Stimulated activated CD4-positive, alpha-beta T cell treated with anti-CD3 and anti-CD28 coated beads, Interleukin-15, amount 100 ng/mL, for 48 hours (primary cell): ENCODE results near the gene TNFSF15.
A peak's percentile ranks its signal among the peaks of the same experiment; 100 is the strongest.
"Not testable (repeated sequence)": the region's sequence is repeated elsewhere in the genome, so short reads cannot be mapped to it uniquely, and the experiment has no call there.

Experiments
- DNase-seq, 2 donors: peaks; one replicate each; pipeline ENCODE4 v3.0.0-alpha.2; 2020; ENCODE audit warnings: low read depth in 2 of 2

Gene TNFSF15

DNA sequence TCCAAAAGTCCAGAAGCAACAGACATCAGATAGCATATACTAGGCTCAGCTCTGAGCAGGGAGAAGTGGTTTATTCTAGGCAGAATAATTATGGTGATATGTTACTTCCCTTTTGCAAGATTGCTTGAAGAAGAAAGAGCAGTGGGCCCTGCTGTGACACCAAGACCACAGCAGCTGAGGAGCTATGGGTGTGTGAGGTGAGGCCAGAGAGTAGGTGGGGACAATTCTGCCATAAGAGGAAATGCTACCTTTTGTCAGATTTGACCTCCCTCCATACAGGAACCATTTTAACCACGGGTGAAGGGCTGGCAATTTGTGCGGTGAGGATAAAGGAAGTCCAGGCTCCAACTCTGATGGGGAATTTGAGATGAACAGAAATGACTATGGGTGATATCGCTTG is 51.3 kb downstream of the TNFSF15 start:
- DNase-seq, result no peak

GRCh38 chr9:114746591-114747346 is 59.1 kb downstream of the TNFSF15 start:
- DNase-seq, result no peak

- no peak for DNase-seq
Measured at GRCh38 chr9:114745879-114746550, 59.8 kb downstream of the TNFSF15 start.

DNA sequence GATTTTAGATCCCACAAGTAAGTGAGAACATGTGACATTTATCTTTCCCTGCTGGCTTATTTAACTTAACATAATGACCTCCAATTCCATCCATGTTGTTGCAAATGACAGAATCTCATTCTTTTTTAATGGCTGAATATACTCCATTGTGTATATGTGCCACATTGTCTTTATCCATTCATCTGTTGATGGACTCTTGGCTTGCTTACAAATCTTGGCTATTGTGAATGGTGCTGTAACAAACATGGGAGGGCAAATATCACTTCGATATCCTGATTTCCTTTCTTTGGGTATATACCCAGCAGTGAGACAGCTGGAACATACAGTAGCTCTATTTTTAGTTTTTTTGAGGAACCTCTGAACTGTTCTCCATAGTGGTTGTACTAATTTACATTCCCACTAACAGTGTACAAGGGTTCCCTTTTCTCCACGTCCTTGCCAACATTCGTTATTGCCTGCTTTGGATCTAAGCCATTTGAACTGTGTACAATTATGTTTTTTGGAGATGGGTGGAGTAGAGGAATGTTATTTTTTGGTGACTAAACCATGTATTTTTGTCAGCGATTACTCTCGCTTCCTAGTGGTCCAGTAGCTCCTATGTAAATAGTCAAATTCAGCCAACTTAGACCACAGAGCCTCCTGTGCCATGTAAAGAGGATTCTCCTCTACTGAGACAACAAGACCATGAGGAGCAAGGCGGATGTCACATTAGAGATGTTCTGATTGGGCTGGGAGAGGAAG is 60.6 kb downstream of the TNFSF15 start:
- no peak for DNase-seq

DNA sequence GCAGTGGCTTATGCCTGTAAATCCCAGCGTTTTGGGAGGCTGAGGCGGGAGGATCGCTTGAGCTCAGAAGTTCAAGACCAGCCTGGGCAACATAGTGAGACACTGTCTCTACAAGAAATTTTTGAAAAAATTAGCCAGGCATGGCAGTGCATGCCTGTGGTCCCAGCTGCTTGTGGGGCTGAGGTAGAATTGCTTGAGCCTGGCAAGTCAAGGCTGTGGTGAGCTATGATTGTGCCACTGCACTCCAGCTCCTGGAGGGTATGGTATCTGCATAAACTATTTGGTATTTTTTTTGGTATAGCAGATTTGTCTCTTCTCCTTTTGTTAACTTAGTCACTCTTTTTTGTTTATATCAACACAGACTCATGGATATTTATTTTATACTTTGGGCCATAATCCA is 62.4 kb downstream of the TNFSF15 start:
- DNase-seq, result no peak

- DNase-seq, result no peak
Measured at GRCh38 chr9:114742947-114743346, 62.9 kb downstream of the TNFSF15 start.

- DNase-seq, result not testable (repeated sequence)
Measured at GRCh38 chr9:114741521-114741920, 64.3 kb downstream of the TNFSF15 start.

DNA sequence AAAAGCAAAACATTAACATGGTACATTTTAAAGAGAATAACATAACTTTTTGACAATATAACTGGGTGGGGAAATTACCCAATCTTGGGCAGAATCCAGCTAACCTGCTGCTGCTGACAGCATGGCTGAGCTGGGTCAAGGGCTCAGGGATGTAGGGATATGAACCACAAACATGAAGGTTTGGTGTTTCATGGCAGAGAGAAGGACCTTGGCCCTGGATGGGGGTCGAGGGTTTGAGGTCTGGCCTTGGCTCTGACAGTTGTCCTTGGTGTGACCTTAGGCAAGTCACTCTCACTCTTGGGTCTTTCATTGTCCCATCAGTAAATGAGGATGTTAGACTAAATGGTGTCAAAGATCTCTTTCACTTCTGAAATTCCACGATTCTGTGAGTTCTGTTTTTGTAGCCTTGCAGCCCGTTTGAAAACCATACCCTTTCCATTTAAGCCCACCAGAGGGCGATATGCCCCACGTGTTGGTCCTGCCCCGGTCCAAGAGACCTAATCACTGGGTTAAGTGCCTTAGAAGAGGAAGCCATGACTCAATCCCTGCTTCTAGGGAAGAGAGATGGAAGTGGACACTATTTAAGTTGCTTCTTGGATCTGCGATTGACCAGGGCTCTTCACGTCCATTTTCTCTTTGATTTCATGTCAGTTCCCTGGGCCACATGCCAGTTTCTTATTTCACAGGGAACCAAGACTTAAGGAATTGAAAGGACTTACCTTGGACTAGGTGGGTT is 67.1 kb downstream of the TNFSF15 start:
- peak; percentile 56 to 60 for DNase-seq

DNA sequence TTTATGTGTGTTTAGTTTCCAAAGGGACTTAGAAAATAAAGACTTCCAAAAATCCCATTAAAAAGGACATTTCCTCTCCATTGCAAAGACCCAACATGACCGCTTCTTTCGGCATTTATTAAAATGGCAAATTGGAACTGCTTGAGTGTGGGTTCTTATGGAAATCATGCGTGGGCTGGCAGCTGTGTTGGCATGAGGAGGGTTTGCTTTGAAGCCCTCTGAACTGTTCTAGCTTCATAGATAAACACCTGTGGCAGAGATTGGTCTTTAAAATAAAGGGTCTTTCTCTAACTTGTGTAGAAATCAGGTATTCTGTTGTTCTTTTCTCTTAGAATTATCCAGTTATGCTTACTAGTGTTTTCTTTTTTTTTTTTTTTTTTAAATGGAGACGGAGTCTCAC is 68.0 kb downstream of the TNFSF15 start:
- DNase-seq, result no peak

- no peak for DNase-seq
Measured at GRCh38 chr9:114737118-114737517, 68.7 kb downstream of the TNFSF15 start.

- no peak for DNase-seq
Measured at GRCh38 chr9:114735704-114736103, 70.1 kb downstream of the TNFSF15 start.

DNA sequence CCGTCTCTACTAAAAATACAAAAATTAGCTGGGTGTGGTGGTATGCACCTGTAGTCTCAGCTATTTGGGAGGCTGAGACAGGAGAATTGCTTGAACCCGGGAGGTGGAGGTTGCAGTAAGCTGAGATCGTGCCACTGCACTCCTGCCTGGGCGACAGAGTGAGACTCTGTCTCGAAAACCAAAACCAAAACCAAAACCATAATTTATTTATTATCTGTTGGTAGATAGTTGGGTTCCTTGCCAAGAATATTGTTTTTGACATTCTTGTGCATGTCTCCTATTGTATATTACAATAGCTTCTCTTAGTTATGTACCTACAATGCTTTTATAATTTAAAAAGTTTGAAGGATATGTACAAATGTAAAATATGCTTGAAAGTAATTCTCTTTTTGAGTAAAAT is 70.7 kb downstream of the TNFSF15 start:
- not testable (repeated sequence) for DNase-seq
